Mammary epithelial cell (primary cell): ENCODE measurements around the gene HTR3E.

ENCODE experiments used
- CTCF ChIP-seq, 2 donors: IDR thresholded peaks in 1 of 2; conservative IDR thresholded peaks in 1 of 2; 2 replicates each; pipeline ENCODE4 v1.5.1; 2011 to 2012; ENCODE audit warnings: inconsistent platforms in 2 of 2, low read length in 2 of 2, mild to moderate bottlenecking in 2 of 2, control low read depth in 1 of 2, low read depth in 1 of 2; ENCODE audit not compliant: insufficient read depth in 1 of 2; ENCODE audit errors: extremely low read depth in 1 of 2
- EZH2 ChIP-seq: IDR thresholded peaks from 2 replicates; pipeline ENCODE4 v1.6.1; 2012; ENCODE audit warnings: low read length, inconsistent platforms, borderline replicate concordance

DNA sequence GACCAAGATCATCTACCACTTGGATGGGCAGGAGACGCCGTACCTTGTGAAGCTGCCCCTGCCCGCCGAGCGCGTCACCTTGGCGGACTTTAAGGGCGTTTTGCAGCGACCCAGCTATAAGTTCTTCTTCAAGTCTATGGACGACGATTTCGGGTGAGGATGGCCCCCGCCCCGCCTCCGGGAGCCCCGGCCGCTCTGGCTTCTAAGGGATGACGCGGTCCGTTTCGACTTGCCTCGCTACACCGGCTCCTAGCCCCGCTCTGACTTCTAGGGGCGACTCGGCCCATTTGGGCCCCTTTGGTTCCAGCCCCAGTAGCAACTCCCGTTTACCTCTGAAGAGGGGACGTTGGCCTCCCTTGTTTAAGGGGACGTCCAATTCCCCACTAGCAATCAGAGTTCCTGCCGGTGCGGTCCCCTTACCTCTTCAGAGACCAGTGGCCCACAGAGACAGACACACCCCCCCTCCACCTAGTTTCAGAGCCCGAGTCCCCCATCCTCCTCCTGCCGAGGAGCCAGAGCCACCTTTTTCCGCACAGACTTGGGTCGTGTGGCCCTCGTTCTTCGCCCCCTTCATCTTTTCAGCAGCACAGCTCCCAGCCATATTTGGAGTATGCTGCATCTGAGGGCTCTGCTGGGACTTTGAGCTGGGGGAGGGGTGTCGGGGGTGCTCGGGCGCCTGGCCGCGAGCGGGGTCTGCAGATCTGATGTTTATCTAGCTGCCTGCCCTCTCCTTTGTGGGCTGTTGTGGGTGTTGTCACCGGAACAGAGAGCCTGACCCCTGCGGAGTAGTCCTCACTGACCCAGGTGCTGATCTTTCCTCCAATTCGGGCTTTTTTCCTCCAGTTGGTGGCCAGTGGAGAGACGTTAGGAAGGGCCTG is 59.0 kb downstream of the HTR3E start:
- TF ChIP-seq CTCF (conservative IDR thresholded peaks at IDR 0.05 in 1 of 2, IDR thresholded peaks at IDR 0.05 in 1 of 2; ENCODE audit: extremely low read depth in 1 of 2, insufficient read depth in 1 of 2, low read depth in 1 of 2, low read length in 2 of 2) = no peak
- TF ChIP-seq EZH2 = no peak
